ES-I3 (cell line): ENCODE data around the gene HBS1L.

Source experiments
- H3K36me3 ChIP-seq: 2 replicates; pipeline ENCODE4 v1.6.1; 2013; ENCODE audit warnings: mild to moderate bottlenecking, low read length, control low read depth, moderate library complexity; ENCODE audit not compliant: insufficient read depth
- H3K4me1 ChIP-seq: 2 replicates; pipeline ENCODE4 v1.6.1; 2013; ENCODE audit warnings: mild to moderate bottlenecking, control low read depth, low read length; ENCODE audit not compliant: insufficient read depth
- H3K9ac ChIP-seq: 2 replicates; pipeline ENCODE4 v1.6.1; 2013; ENCODE audit warnings: low read depth, mild to moderate bottlenecking, low read length, moderate library complexity
- H3K9me3 ChIP-seq: 2 replicates; pipeline ENCODE4 v1.6.1; 2013; ENCODE audit warnings: mild to moderate bottlenecking, low read length, moderate library complexity; ENCODE audit not compliant: control insufficient read depth, insufficient read depth

Gene HBS1L

GRCh38 chr6:135036731-135037420 is 17.7 kb downstream of the HBS1L start:
- H3K36me3 ChIP-seq = 0 out of 2 replicates have a peak, but pooled peaks cover 2% of the 10 kb centered on the region
- no peaks in the 10 kb centered on the region for H3K9me3 ChIP-seq
- H3K4me1 ChIP-seq = no peaks in the 10 kb centered on the region
- H3K9ac ChIP-seq = no peak overlapping the region

DNA sequence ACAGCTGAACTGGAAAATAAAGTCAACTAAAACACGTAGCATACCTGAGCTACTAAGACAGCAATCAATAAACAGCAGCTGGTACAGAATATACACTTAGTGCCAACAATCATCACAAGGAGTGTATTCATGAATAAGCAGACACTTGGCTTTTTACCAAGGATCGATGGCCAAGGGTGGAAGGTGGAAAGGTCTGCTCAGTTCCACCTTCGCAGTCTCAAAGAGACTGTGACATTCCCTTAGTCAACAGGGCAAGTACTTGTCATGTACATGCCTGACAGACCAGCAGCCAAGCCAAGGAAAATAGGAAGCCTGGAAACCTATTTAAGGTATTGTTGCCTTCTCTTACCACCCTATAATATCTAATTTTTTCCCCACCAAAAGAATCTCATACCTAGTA is 21.4 kb downstream of the HBS1L start:
- Histone ChIP-seq H3K9me3 (no peaks in the 10 kb centered on the region), H3K4me1 (no peaks in the 10 kb centered on the region), H3K36me3 (0 out of 2 replicates have a peak, but pooled peaks cover 2% of the 10 kb centered on the region), H3K9ac (no peak overlapping the region)

GRCh38 chr6:135030532-135031178 is 24.0 kb downstream of the HBS1L start:
- Histone ChIP-seq H3K36me3 (no peaks in the 10 kb centered on the region), H3K9me3 (no peaks in the 10 kb centered on the region), H3K4me1 (no peaks in the 10 kb centered on the region), H3K9ac (no peak overlapping the region)

- no peaks in the 10 kb centered on the region for H3K9me3 ChIP-seq
- H3K4me1 ChIP-seq = no peaks in the 10 kb centered on the region; the same call in 1 of the 2 replicates
- H3K9ac ChIP-seq = no peak overlapping the region
- H3K36me3 ChIP-seq = no peaks in the 10 kb centered on the region
Measured at GRCh38 chr6:135030056-135030473, 24.6 kb downstream of the HBS1L start.

GRCh38 chr6:135025775-135026174 is 28.8 kb downstream of the HBS1L start:
- no peaks in the 10 kb centered on the region; the same call in 1 of the 2 replicates for H3K4me1 ChIP-seq
- H3K9me3 ChIP-seq = no peaks in the 10 kb centered on the region
- no peak overlapping the region for H3K9ac ChIP-seq
- H3K36me3 ChIP-seq = no peaks in the 10 kb centered on the region

DNA sequence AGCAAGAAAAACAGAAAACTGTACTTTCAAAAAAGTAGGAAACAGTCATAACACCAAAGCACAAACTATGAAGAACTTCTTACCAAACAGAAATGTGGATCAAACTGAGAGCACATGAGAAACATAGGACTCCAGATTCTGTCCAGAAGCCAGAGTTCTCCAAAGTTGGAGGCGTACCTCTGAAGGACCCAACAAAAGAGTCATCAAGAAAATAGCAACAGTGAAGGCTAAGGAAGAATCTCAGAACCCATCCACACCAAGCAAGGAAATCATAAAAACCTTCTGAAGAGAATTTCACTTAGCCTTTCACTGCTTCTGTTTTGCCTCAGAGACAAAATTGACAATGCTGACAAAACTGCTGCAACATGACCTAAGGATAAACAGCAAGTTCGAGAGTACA is 29.4 kb downstream of the HBS1L start:
- Histone ChIP-seq H3K9ac (no peak overlapping the region), H3K4me1 (no peaks in the 10 kb centered on the region; the same call in 1 of the 2 replicates), H3K9me3 (no peaks in the 10 kb centered on the region), H3K36me3 (no peaks in the 10 kb centered on the region)

DNA sequence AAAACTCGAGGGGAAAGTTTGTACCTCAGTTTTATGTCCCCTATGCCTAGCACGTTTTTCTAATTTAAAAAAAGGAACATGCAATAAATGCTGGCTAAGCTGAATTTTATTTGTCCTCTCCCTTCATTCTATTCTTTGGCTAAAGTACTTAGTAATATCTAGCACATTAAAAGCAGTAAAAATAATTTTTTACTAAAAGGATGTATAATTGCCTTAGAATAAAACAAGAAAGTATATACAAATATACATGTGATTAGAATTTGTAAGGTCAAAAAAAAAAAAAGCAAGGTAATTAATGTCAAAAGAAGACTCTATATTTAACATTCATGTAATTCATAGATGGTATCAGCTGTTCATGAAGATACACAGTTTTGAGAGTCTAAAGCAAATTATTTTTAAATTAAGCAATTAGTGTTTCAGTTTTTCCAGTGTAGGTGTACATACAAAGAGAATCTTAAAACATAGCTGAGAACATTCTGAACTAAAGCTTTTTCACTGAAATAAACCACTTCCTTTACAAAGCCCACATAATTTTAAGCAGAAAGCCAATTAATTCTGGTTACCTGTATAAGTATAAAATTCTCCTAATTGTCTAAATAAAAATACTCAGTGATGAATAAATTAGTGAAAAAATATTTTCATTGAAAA is 32.4 kb downstream of the HBS1L start:
- Histone ChIP-seq H3K9ac (no peak overlapping the region), H3K36me3 (no peaks in the 10 kb centered on the region), H3K4me1 (no peaks in the 10 kb centered on the region; the same call in 1 of the 2 replicates), H3K9me3 (no peaks in the 10 kb centered on the region)

DNA sequence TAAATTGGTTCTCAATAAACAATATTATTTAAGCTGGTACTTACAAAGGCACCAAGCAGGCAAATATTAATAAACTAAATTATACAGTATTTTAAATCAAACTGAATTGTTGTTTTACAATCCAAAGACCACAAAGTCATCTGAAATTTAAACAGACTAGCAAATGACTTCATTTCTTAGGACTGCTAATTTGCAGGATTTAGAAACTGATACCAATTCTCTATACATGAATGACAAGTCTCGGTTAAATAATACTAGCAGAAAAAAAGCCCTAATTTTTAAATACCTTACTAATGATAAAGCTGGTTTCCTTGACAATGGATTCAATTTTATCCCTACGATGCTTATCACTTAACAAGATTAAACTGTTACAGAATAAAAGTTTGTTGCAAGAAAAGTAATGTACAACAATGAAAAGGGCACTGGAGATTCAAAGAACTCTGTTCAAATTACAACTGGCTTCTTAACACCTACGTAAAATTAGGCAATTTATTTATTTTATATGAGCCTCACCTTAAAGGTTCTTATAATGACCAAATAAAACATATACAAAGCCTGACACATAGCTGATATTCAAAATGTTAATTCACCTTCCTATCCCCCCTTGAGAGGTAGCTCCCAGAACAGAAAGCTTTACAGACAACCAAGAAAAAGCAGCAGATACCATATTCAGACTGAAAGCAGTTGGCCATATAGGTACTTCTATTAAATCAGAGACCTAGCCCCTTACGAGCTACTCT is 33.1 kb downstream of the HBS1L start:
- no peaks in the 10 kb centered on the region; the same call in 1 of the 2 replicates for H3K4me1 ChIP-seq
- H3K9ac ChIP-seq = no peak overlapping the region

GRCh38 chr6:135018941-135019340 is 35.7 kb downstream of the HBS1L start:
- H3K9ac ChIP-seq = no peak overlapping the region
- no peaks in the 10 kb centered on the region for H3K4me1 ChIP-seq
- H3K36me3 ChIP-seq = no peaks in the 10 kb centered on the region
- H3K9me3 ChIP-seq = no peaks in the 10 kb centered on the region

More for the DNA sequence above, 33.1 kb downstream of the HBS1L start:
- Histone ChIP-seq H3K36me3 (no peaks in the 10 kb centered on the region), H3K9me3 (no peaks in the 10 kb centered on the region)

DNA sequence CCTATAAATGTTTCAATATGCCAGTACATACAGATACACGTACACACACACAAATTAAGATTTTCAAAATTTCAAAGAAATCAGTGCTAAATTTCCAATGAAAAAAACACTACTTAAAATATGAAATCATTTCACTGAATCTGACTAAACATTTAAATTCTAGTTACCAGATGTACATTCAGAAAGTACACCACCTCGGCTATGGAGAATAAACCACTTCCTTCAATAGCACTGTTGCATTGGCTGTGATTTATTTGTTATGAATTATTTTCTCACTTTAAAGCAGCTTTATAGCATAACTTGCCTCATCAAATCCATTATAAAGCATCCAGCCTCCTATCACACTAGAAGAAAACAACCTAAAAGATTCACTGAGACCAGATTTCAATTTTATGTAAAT is 36.6 kb downstream of the HBS1L start:
- Histone ChIP-seq H3K9me3 (no peaks in the 10 kb centered on the region), H3K9ac (no peak overlapping the region), H3K36me3 (no peaks in the 10 kb centered on the region), H3K4me1 (no peaks in the 10 kb centered on the region)

- Histone ChIP-seq H3K36me3 (no peaks in the 10 kb centered on the region), H3K9ac (no peak overlapping the region), H3K9me3 (no peaks in the 10 kb centered on the region), H3K4me1 (no peaks in the 10 kb centered on the region)
Measured at GRCh38 chr6:135014353-135014832, 40.2 kb downstream of the HBS1L start.

DNA sequence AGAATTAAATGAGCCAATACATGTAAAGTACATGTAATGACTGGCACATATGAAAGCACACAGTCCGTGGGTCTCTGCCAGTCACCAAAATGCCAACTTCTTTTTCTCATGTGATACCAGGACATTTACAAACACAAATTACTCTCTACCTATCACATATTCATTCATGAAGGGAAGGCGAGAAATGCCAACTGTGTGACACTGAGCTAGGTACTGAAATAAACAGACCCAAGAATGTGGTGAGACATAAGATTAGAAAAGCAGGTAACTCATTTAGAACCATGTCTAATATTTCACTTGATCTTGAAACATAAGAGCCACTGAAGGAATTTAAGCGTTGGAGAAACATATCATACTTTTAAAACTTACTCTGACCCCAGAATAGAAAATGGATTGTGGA is 41.4 kb downstream of the HBS1L start:
- Histone ChIP-seq H3K9ac (no peak overlapping the region), H3K9me3 (no peaks in the 10 kb centered on the region), H3K36me3 (no peaks in the 10 kb centered on the region), H3K4me1 (no peaks in the 10 kb centered on the region)

- Histone ChIP-seq H3K9ac (no peak overlapping the region), H3K4me1 (no peaks in the 10 kb centered on the region), H3K9me3 (no peaks in the 10 kb centered on the region), H3K36me3 (no peaks in the 10 kb centered on the region)
Measured at GRCh38 chr6:135012764-135013163, 41.9 kb downstream of the HBS1L start.

DNA sequence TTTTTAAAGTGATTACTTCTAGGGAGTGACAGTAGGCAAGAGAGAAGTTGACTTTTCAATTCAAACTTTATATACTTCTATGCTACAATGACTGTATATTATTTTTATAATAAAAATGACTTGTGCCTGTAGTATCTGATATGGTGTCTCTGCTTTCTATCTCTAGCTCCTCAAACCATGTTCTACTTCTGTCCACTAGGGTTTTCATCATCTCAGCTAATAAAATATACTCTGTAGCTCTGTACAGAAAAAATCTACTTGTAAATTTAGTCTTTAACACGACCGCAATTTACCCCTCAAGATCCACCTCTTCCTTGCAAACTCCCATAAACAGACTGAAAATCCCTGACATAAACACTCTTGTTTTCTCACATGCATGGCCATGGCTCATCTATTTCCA is 42.3 kb downstream of the HBS1L start:
- H3K4me1 ChIP-seq = no peaks in the 10 kb centered on the region
- no peaks in the 10 kb centered on the region for H3K9me3 ChIP-seq
- H3K9ac ChIP-seq = no peak overlapping the region
- no peaks in the 10 kb centered on the region for H3K36me3 ChIP-seq
